HepG2 (cell line): ENCODE data around the gene U2AF1L4. TPM values are rescaled to one million over a fixed set of nuclear protein-coding genes. Genes with fewer than 3 reads are reported as not detected.
A peak's percentile ranks its signal among the peaks of the same experiment; 100 is the strongest.

Experiments
- CHD2 ChIP-seq: IDR thresholded peaks from 2 replicates; pipeline ENCODE4 v1.6.1; 2011; ENCODE audit warnings: low read depth, low read length, improper control_type of control experiment
- HMGXB3 ChIP-seq: sonication (generic); formaldehyde crosslinking; IDR thresholded peaks from 2 replicates; pipeline ENCODE4 v1.4.0; 2020; ENCODE audit warnings: missing genetic modification reagents, borderline replicate concordance
- MXD3 ChIP-seq: IDR thresholded peaks from 2 replicates; pipeline ENCODE4 v1.6.1; 2016; ENCODE audit warnings: mild to moderate bottlenecking, missing biosample characterization, missing genetic modification reagents
- RCOR2 ChIP-seq: IDR thresholded peaks from 2 replicates; pipeline ENCODE4 v1.6.1; 2016; ENCODE audit warnings: missing biosample characterization, missing genetic modification reagents
- ZFX ChIP-seq: sonication (generic); formaldehyde crosslinking; IDR thresholded peaks from 2 replicates; pipeline ENCODE4 v1.4.0; 2020; ENCODE audit warnings: mild to moderate bottlenecking, low read depth, missing genetic modification reagents, moderate library complexity
- ZNF264 ChIP-seq: sonication (generic); formaldehyde crosslinking; IDR thresholded peaks from 2 replicates; pipeline ENCODE4 v1.4.0; 2020; ENCODE audit warnings: missing genetic modification reagents
- ZNF274 ChIP-seq: sonication (generic); formaldehyde crosslinking; IDR thresholded peaks from 2 replicates; pipeline ENCODE4 v1.5.1; 2020; ENCODE audit warnings: mild to moderate bottlenecking, missing genetic modification reagents
- ZNF552 ChIP-seq: sonication (generic); formaldehyde crosslinking; IDR thresholded peaks from 2 replicates; pipeline ENCODE4 v1.9.0; 2022; ENCODE audit warnings: missing genetic modification reagents, mild to moderate bottlenecking, borderline replicate concordance
- ZNF768 ChIP-seq: sonication (generic); formaldehyde crosslinking; IDR thresholded peaks from 2 replicates; pipeline ENCODE4 v1.4.0; 2020; ENCODE audit warnings: missing genetic modification reagents
- ZNF781 ChIP-seq: sonication (generic); formaldehyde crosslinking; IDR thresholded peaks from 2 replicates; pipeline ENCODE4 v1.5.1; 2020; ENCODE audit warnings: borderline replicate concordance, mild to moderate bottlenecking, missing genetic modification reagents; ENCODE audit errors: not compliant biosample characterization
- ZNF784 ChIP-seq: sonication (generic); formaldehyde crosslinking; IDR thresholded peaks from 2 replicates; pipeline ENCODE4 v1.5.1; 2020; ENCODE audit warnings: missing genetic modification reagents, mild to moderate bottlenecking, borderline replicate concordance
- ZNF792 ChIP-seq: IDR thresholded peaks from 2 replicates; pipeline ENCODE4 v1.6.1; 2016
- polyA plus RNA-seq, 8 experiments: library from polyadenylated mRNA; depleted of rRNA in 3 of 8; stranded (reverse) in 7 of 8; unstranded in 1 of 8; fragments of >200 nt; fragmentation: Illumina TruSeq in 4 of 8; extraction: Trizol in 4 of 8; gene quantifications; 2 replicates each; pipeline versions ENCODE4 v1.2.1 to v1.2.3, GENCODE V29; 2011 to 2016; ENCODE audit warnings: low read depth in 4 of 8, missing spikeins in 1 of 8, mixed read lengths in 1 of 8; ENCODE audit not compliant: insufficient read depth in 1 of 8
- total RNA-seq, 5 experiments: library from RNA; depleted of rRNA; stranded (reverse); fragments of >200 nt; fragmentation: Illumina TruSeq; extraction: Trizol; gene quantifications; 2 replicates each; pipeline ENCODE4 v1.2.3, GENCODE V29; 2016; ENCODE audit warnings: low read depth in 1 of 5
- TF ChIP-seq, protein P1 (sequence below): sonication (generic); formaldehyde crosslinking; IDR thresholded peaks from 2 replicates; pipeline ENCODE4 v1.8.0; 2022; ENCODE audit warnings: mild to moderate bottlenecking, missing genetic modification reagents; ENCODE audit not compliant: insufficient replicate concordance
- TF ChIP-seq, protein P2 (sequence below): IDR thresholded peaks from 2 replicates; pipeline ENCODE4 v1.6.1; 2016; ENCODE audit warnings: missing biosample characterization, missing genetic modification reagents, low read depth
- TF ChIP-seq, protein P3 (sequence below): sonication (generic); formaldehyde crosslinking; conservative IDR thresholded peaks from 2 replicates; pipeline ENCODE4 v1.4.0; 2020; ENCODE audit warnings: missing genetic modification reagents

Gene U2AF1L4
- total and polyA plus RNA-seq, 2 of the 13 experiments (the other 11 are each of a cell fraction or from before 2014, with no cell fraction given), result 7.9 to 15.4 TPM

DNA sequence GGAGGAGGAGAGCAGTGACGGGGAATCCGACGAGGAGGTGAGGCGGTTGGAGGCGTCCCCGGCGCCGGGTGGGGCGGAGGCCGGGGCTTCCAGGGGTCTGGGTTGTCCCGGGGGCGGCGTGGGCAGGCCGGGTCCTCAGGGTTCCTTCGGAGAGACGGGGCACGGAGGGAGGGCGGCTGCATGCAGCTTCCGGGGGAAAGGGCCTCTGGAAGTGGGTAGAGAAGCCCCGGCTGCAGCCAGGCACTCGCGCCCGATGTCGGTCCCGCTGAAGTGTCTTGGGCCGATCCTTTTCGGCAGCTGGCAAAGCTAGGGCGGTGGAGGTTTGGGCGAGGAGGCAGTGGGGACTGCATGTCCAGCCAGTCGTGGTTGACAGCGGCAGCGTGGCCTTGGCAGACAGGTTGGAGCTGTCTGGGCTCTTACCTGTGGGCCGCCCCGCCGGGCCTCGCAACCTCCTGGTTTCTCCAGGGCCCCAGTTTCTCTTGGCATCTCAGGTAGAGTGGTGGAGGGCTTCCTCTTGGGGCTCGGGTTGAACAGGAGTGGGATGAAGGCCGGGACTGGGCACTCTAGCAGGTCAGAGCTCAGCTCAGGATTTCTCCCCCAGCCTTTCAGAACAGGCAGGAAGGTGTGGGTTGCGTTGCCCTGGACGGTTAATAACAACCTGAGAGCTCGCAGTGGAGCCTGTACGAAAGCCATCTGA, 26.7 kb downstream of the U2AF1L4 start (continued):
- no peak for TF ChIP-seq HMGXB3 (CRISPR knock-in tag)
- TF ChIP-seq ZNF768 (CRISPR knock-in tag), result 0 out of 2 replicates have a peak, but pooled peaks have one; percentile 9
- TF ChIP-seq MXD3 (CRISPR knock-in tag), result no peak
- TF ChIP-seq ZFX (CRISPR knock-in tag), result peak; percentile 34; the same call in 1 of the 2 replicates
- 0 out of 2 replicates have a peak, but pooled peaks have one; percentile 45 for TF ChIP-seq ZNF274 (CRISPR knock-in tag)
- TF ChIP-seq, protein P1, sequence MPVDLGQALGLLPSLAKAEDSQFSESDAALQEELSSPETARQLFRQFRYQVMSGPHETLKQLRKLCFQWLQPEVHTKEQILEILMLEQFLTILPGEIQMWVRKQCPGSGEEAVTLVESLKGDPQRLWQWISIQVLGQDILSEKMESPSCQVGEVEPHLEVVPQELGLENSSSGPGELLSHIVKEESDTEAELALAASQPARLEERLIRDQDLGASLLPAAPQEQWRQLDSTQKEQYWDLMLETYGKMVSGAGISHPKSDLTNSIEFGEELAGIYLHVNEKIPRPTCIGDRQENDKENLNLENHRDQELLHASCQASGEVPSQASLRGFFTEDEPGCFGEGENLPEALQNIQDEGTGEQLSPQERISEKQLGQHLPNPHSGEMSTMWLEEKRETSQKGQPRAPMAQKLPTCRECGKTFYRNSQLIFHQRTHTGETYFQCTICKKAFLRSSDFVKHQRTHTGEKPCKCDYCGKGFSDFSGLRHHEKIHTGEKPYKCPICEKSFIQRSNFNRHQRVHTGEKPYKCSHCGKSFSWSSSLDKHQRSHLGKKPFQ (CRISPR knock-in tag), result no peak
- TF ChIP-seq, protein P2, sequence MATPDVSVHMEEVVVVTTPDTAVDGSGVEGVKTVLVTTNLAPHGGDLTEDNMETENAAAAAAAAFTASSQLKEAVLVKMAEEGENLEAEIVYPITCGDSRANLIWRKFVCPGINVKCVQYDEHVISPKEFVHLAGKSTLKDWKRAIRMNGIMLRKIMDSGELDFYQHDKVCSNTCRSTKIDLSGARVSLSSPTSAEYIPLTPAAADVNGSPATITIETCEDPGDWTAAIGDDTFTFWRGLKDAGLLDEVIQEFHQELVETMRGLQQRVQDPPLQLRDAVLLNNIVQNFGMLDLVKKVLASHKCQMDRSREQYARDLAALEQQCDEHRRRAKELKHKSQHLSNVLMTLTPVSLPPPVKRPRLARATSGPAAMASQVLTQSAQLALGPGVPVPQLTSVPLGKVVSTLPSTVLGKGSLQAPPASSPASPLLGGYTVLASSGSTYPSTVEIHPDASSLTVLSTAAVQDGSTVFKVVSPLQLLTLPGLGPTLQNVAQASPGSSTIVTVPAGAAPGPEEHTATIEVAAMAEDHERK (CRISPR knock-in tag), result no peak
- peak; percentile 68 for TF ChIP-seq ZNF781 (CRISPR knock-in tag)
- TF ChIP-seq ZNF784, result peak; percentile 17; the same call in 1 of the 2 replicates
- TF ChIP-seq CHD2, result no peak
- TF ChIP-seq ZNF264, result no peak
- TF ChIP-seq RCOR2 (CRISPR knock-in tag), result no peak
- no peak for TF ChIP-seq ZNF792
- TF ChIP-seq, protein P3, sequence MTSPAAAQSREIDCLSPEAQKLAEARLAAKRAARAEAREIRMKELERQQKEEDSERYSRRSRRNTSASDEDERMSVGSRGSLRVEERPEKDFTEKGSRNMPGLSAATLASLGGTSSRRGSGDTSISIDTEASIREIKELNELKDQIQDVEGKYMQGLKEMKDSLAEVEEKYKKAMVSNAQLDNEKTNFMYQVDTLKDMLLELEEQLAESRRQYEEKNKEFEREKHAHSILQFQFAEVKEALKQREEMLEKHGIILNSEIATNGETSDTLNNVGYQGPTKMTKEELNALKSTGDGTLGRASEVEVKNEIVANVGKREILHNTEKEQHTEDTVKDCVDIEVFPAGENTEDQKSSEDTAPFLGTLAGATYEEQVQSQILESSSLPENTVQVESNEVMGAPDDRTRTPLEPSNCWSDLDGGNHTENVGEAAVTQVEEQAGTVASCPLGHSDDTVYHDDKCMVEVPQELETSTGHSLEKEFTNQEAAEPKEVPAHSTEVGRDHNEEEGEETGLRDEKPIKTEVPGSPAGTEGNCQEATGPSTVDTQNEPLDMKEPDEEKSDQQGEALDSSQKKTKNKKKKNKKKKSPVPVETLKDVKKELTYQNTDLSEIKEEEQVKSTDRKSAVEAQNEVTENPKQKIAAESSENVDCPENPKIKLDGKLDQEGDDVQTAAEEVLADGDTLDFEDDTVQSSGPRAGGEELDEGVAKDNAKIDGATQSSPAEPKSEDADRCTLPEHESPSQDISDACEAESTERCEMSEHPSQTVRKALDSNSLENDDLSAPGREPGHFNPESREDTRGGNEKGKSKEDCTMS, result no peak
- TF ChIP-seq ZNF552 (CRISPR knock-in tag), result no peak
